ENCODE measurements around the gene TRIM4.

TRIM4 gene

DNA sequence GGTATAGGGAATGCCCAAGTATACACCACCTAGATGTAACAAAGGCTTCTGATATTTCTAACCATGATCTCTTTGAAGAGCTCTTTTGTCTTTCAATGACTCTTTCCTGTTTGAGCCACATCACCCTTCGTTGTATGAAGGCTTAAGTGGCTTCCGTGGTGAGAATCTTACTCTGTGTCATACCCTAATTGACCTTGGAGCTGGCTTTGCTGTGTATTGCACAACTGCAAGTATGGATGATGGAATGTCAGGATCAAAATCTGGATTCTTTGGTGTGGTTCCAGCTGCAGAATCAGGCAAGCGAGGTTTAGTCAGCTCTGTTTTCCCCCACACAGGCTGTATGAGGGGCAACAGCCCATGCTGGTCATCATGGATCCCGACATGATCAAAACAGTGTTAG lies 75.5 kb downstream of the TRIM4 start:
- no peak for DNase-seq (ENCODE audit: low read depth)

DNA sequence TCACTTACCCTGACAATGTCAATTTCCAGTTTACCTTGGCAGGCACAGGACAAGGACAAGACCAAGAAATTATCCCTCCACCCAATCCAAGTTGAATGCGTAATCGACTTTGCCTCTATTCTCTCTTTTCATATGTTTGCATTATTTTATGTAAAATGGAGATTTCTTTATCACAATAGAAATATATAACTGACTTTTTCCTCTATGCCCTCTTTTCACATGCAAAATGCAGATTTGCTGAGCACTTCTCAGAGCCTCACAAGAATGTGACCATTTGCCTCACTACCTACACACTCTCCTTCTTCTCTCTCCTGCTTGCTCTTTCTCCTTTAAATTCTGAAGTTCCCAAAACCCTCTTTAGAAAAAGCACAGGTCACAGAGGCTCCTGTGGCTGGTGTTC lies 76.4 kb downstream of the TRIM4 start:
- no peak for DNase-seq (ENCODE audit: low read depth)

Measured in stimulated activated CD8-positive, alpha-beta memory T cell treated with anti-CD3 and anti-CD28 coated beads, Interleukin-15, amount 100 ng/mL, for 24 hours (primary cell).